Vagina (tissue), 2 donors: ENCODE data around the gene HDX.

Experiments used
- CTCF ChIP-seq, 3 experiments: fragments of 450-650 bp in 2 of 3; fragments of 200-600 bp in 1 of 3; sonication (generic) in 1 of 3; IDR thresholded peaks; one replicate each; pipeline ENCODE4 v1.5.1; 2017 to 2019; ENCODE audit warnings: antibody characterized with exemption in 3 of 3, mild to moderate bottlenecking in 2 of 3, moderate library complexity in 2 of 3
- POLR2A ChIP-seq, 2 donors: fragments of 450-650 bp; IDR thresholded peaks; one replicate each; pipeline ENCODE4 v1.6.1; 2017; ENCODE audit warnings: antibody characterized with exemption in 2 of 2, mild to moderate bottlenecking in 2 of 2, moderate library complexity in 2 of 2

DNA sequence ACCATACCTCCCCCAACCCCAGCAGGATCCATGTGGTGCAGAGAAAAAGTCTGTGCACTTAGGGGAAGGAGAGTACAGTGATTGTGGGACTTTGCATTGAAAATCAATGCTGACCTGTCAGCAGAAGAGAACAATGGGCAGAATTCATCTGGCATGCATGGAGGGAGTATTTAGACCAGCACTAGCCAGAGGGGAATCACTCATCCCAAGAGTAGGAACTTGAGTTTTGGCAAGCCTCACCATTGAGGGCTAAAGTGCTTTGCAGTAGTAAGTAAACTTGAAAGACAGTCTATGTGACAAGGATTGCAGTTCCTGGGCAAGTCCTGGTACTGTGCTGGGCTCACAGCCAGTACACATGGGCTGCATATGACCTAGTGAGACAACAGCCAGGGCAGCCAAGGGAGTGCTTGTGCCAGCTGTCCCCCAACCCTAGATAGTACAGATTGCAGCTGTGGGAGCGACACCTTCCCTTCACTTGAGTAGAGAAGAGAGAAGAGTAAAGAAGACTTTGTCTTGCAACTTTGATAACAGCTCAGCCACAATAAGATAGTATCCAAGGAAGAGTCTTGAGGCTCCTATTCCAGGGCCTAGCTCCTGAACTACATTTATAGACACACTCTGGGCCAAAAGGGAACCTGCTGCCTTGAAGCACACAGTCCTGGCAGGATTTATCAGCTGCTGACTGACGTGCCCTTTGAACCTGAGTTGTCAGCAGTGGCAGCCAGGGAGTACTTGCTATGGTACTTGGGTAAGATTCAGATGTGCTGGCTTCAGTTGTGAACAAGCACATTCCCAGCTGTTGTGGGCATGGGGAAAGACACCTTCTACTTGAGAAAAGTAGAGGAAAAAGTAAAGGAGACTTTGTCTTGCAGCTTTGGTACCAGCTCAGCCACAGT, 48.7 kb downstream of the HDX start:
- TF ChIP-seq CTCF (IDR thresholded peaks at IDR 0.05): no peak
- TF ChIP-seq POLR2A (IDR thresholded peaks at IDR 0.05): no peak
